Body of pancreas (tissue), 4 donors: ENCODE data around the gene CLEC18B. TPM values are rescaled to one million over a fixed set of nuclear protein-coding genes. Genes with fewer than 3 reads are reported as not detected.

Experiments
- ATAC-seq: fragments of 150-250 bp; one replicate; pipeline ENCODE4 v1.9.1; 2016
- DNase-seq, 4 donors: peaks; one replicate each; pipeline ENCODE4 v3.0.0-alpha.2; 2019
- H3K27ac ChIP-seq, 4 donors: fragments of 200-600 bp; sonication (generic); 1 replicate in 3 of 4; 2 replicates in 1 of 4; pipeline versions ENCODE4 v1.5.1 to v1.6.1; 2016 to 2019; ENCODE audit warnings: mild to moderate bottlenecking in 1 of 4, mixed read lengths in 1 of 4, moderate library complexity in 1 of 4
- H3K27me3 ChIP-seq, 2 donors: fragments of 200-600 bp; sonication (generic); one replicate each; pipeline ENCODE4 v1.6.0; 2016; ENCODE audit warnings: mild to moderate bottlenecking in 1 of 2
- H3K36me3 ChIP-seq, 2 donors: fragments of 200-600 bp; sonication (generic); replicated peaks in 1 of 2; 2 replicates each; pipeline ENCODE4 v1.5.1; 2016; ENCODE audit warnings: low read depth in 2 of 2; ENCODE audit not compliant: insufficient read depth in 1 of 2
- H3K4me1 ChIP-seq: fragments of 200-600 bp; sonication (generic); one replicate; pipeline ENCODE4 v1.6.0; 2016
- H3K4me3 ChIP-seq, 2 donors: fragments of 200-600 bp; sonication (generic); 1 replicate in 1 of 2; 2 replicates in 1 of 2; pipeline ENCODE4 v1.5.1; 2016 to 2019
- H3K9me3 ChIP-seq, 3 donors: fragments of 200-600 bp; sonication (generic); 1 replicate in 2 of 3; 2 replicates in 1 of 3; pipeline ENCODE4 v1.5.1; 2016
- CTCF ChIP-seq, 7 experiments: fragments of 450-650 bp in 4 of 7; fragments of 200-600 bp in 3 of 7; sonication (generic) in 3 of 7; IDR thresholded peaks; one replicate each; pipeline ENCODE4 v1.5.1; 2016 to 2019; ENCODE audit warnings: antibody characterized with exemption in 7 of 7
- POLR2A ChIP-seq, 3 donors: fragments of 450-650 bp; IDR thresholded peaks; one replicate each; pipeline ENCODE4 v1.6.1; 2016; ENCODE audit warnings: antibody characterized with exemption in 3 of 3, mild to moderate bottlenecking in 2 of 3
- WGBS, 2 donors: methylation state at CpG; one replicate each; pipeline ENCODE4 v1.1.5; 2017; 5-methylcytosine and 5-hydroxymethylcytosine counted together
- intact Hi-C: fragments of 100-400 bp; cut with DNase I; formaldehyde crosslinking; loops from one replicate; pipeline ENCODE4 v1.15.1; 2023
- total RNA-seq, 2 donors: library from RNA; depleted of rRNA; stranded (reverse); fragments of >200 nt; gene quantifications; one replicate each; pipeline ENCODE4 v1.1.0, GENCODE V29; 2016

CLEC18B gene
- total RNA-seq, 2 donors from 2014 or later = 0.26 TPM; not detected in 1

- Histone ChIP-seq H3K9me3 (no peaks in the 10 kb centered on the region), H3K36me3 (peaks cover 7 to 14% of the 10 kb centered on the region in 2 donors), H3K27ac (peak overlapping the region in 1 of 4 donors; percentile 27), H3K4me3 (no peak overlapping the region), H3K27me3 (no peaks in the 10 kb centered on the region), H3K4me1 (peaks cover 37% of the 10 kb centered on the region)
- 34 to 42% methylated on average over 6 to 7 of the region's 7 CpGs for WGBS, 2 donors
- intact Hi-C loops = no loop called here
- TF ChIP-seq POLR2A (IDR thresholded peaks at IDR 0.05) = no peak
- TF ChIP-seq CTCF (IDR thresholded peaks at IDR 0.05) = no peak
- ATAC-seq (peak; percentile 54), DNase-seq (no peak)
Measured at GRCh38 chr16:74460542-74460941, 39.3 kb upstream of the CLEC18B start.

- Histone ChIP-seq H3K36me3 (peaks cover 15 to 21% of the 10 kb centered on the region in 2 donors), H3K4me1 (peaks cover 15% of the 10 kb centered on the region), H3K27ac (no peak overlapping the region), H3K27me3 (no peaks in the 10 kb centered on the region), H3K9me3 (no peaks in the 10 kb centered on the region), H3K4me3 (no peak overlapping the region)
- TF ChIP-seq POLR2A (IDR thresholded peaks at IDR 0.05) (no peak), CTCF (IDR thresholded peaks at IDR 0.05) (no peak)
- ATAC-seq = no peak
- intact Hi-C loops = no loop called here
- WGBS, 2 donors = 94 to 95% methylated on average over 15 to 16 of the region's 16 CpGs
- no peak for DNase-seq
Measured at GRCh38 chr16:74456290-74456625, 35.0 kb upstream of the CLEC18B start.

- Histone ChIP-seq H3K9me3 (no peaks in the 10 kb centered on the region), H3K27ac (no peak overlapping the region), H3K27me3 (no peaks in the 10 kb centered on the region), H3K36me3 (peaks cover 15 to 25% of the 10 kb centered on the region in 2 donors), H3K4me1 (peaks cover 10% of the 10 kb centered on the region), H3K4me3 (no peak overlapping the region)
- no peak for ATAC-seq
- DNase-seq = no peak
- intact Hi-C loops = no loop called here
- 89 to 93% methylated on average over 10 of the region's 10 CpGs for WGBS, 2 donors
- TF ChIP-seq POLR2A (IDR thresholded peaks at IDR 0.05) = no peak
- no peak for TF ChIP-seq CTCF (IDR thresholded peaks at IDR 0.05)
Measured at GRCh38 chr16:74455619-74456289, 34.5 kb upstream of the CLEC18B start.

GRCh38 chr16:74455213-74455612 lies 33.9 kb upstream of the CLEC18B start:
- ATAC-seq (no peak), DNase-seq (no peak)
- H3K27me3 ChIP-seq = no peaks in the 10 kb centered on the region
- H3K9me3 ChIP-seq = no peaks in the 10 kb centered on the region
- no peak overlapping the region for H3K4me3 ChIP-seq
- TF ChIP-seq CTCF (IDR thresholded peaks at IDR 0.05) = no peak
- TF ChIP-seq POLR2A (IDR thresholded peaks at IDR 0.05) = no peak
- H3K27ac ChIP-seq = no peak overlapping the region
- H3K4me1 ChIP-seq = peaks cover 5% of the 10 kb centered on the region
- intact Hi-C loops = no loop called here
- WGBS, 2 donors = 79 to 94% methylated on average over 7 of the region's 7 CpGs
- peaks cover 15 to 25% of the 10 kb centered on the region in 2 donors for H3K36me3 ChIP-seq
